CD4-positive, alpha-beta T cell (primary cell): ENCODE data around the gene GRIK1. TPM values are rescaled to one million over a fixed set of nuclear protein-coding genes. Genes with fewer than 3 reads are reported as not detected.

Source experiments
- ATAC-seq: fragments of 200-7000 bp; cut with Tn5 transposase; one replicate; pipeline ENCODE4 v1.10.0; 2022; ENCODE audit warnings: mild to moderate bottlenecking; ENCODE audit not compliant: poor library complexity
- CTCF ChIA-PET: fragments of 350-600 bp; sonication (Branson Sonifier 250); formaldehyde crosslinking; loops from one replicate; lab custom pipeline; 2021; ENCODE audit warnings: antibody characterized with exemption, inconsistent platforms; lab: Charles Lee
- POLR2A ChIA-PET: fragments of 350-600 bp; sonication (Branson Sonifier 250); formaldehyde crosslinking; loops from one replicate; lab custom pipeline; 2021; ENCODE audit warnings: antibody characterized with exemption, inconsistent platforms; lab: Charles Lee
- DNase-seq, 14 experiments: peaks; one replicate each; pipeline ENCODE4 v3.0.0-alpha.2; 2013 to 2020; ENCODE audit warnings: mixed read lengths in 2 of 14
- H3K27ac ChIP-seq, 2 donors: one replicate each; pipeline versions ENCODE4 v1.5.1 to v1.7.0; 2013; ENCODE audit warnings: low read length in 2 of 2, low read depth in 1 of 2, mild to moderate bottlenecking in 1 of 2
- H3K27me3 ChIP-seq, 2 experiments: 1 replicate in 1 of 2; 2 replicates in 1 of 2; pipeline versions ENCODE4 v1.6.1 to v1.7.0; 2013; ENCODE audit warnings: low read length in 2 of 2, control low read depth in 1 of 2, mild to moderate bottlenecking in 1 of 2, moderate library complexity in 1 of 2; ENCODE audit not compliant: insufficient read depth in 2 of 2, control insufficient read depth in 1 of 2
- H3K36me3 ChIP-seq: one replicate; pipeline ENCODE4 v1.6.1; 2013; ENCODE audit warnings: low read length, control low read depth; ENCODE audit not compliant: insufficient read depth
- H3K4me1 ChIP-seq: one replicate; pipeline ENCODE4 v1.6.1; 2013; ENCODE audit warnings: low read length, control low read depth; ENCODE audit not compliant: insufficient read depth
- H3K4me3 ChIP-seq: one replicate; pipeline ENCODE4 v1.5.1; 2013; ENCODE audit warnings: mild to moderate bottlenecking, low read length, moderate library complexity
- H3K9me3 ChIP-seq, 2 experiments: 1 replicate in 1 of 2; 2 replicates in 1 of 2; pipeline versions ENCODE4 v1.6.1 to v1.7.0; 2013; ENCODE audit warnings: low read length in 2 of 2, mild to moderate bottlenecking in 2 of 2, control low read depth in 1 of 2, moderate library complexity in 1 of 2; ENCODE audit not compliant: control insufficient read depth in 1 of 2, insufficient read depth in 1 of 2
- H3K27ac Mint-ChIP-seq: one replicate; pipeline ENCODE4 v1.8.0; 2020; ENCODE audit warnings: mixed read lengths
- H3K27me3 Mint-ChIP-seq: one replicate; pipeline ENCODE4 v1.8.0; 2021; ENCODE audit warnings: mixed read lengths
- H3K36me3 Mint-ChIP-seq: one replicate; pipeline ENCODE4 v1.8.0; 2021; ENCODE audit warnings: low read depth, mixed read lengths
- H3K4me1 Mint-ChIP-seq: one replicate; pipeline ENCODE4 v1.8.0; 2021; ENCODE audit warnings: low read depth, mixed read lengths
- H3K4me3 Mint-ChIP-seq: one replicate; pipeline ENCODE4 v1.8.0; 2020; ENCODE audit warnings: mild to moderate bottlenecking, mixed read lengths
- H3K9me3 Mint-ChIP-seq: one replicate; pipeline ENCODE4 v1.8.0; 2020; ENCODE audit warnings: mixed read lengths
- intact Hi-C, 2 experiments: fragments of 100-400 bp; cut with DNase I in 1 of 2; cut with micrococcal nuclease in 1 of 2; formaldehyde crosslinking; loops; one replicate each; pipeline versions ENCODE4 v1.15.1 to v1.9.0; 2023 to 2025; cut with DNase I, micrococcal nuclease
- total RNA-seq, 174 experiments: library from RNA in 2 of 174; stranded (reverse) in 2 of 174; gene quantifications; one replicate each; pipeline ENCODE4 v1.2.3 and lab custom pipeline; 2021 to 2026
- TF ChIP-seq, protein P1 (sequence below): fragments of 200-600 bp; IDR thresholded peaks from one replicate; pipeline ENCODE4 v1.8.0; 2022; ENCODE audit warnings: antibody characterized with exemption, mild to moderate bottlenecking

Gene GRIK1
- total RNA-seq, 2 experiments from 2014 or later, result not detected

DNA sequence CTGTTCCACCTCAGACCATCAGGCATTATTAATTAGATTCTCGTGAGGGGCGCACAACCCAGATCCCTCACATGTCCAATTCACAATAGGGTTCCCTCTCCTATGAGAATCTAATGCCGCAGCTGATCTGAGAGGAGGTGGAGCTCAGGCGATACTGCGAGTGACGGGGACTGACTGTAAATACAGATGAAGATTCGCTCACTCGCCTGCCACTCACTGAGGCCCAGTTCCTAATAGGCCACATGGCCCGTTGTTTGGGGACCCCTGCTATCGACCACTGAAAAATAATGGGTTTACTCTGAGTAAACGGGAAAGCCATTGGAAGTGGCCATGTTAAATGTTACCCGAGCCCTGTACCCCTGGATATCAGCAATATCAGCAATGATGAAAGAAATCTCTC, 65.9 kb downstream of the GRIK1 start:
- no peak overlapping the region for H3K27ac ChIP-seq
- ATAC-seq (no peak), DNase-seq (no peak)
- H3K4me3 ChIP-seq, result no peak overlapping the region
- ChIA-PET POLR2A (no interaction called here), CTCF (no interaction called here)
- Mint-ChIP-seq H3K27me3 (peaks cover 14% of the 10 kb centered on the region), H3K27ac (no peak overlapping the region), H3K4me1 (no peaks in the 10 kb centered on the region), H3K36me3 (no peaks in the 10 kb centered on the region), H3K4me3 (no peak overlapping the region), H3K9me3 (no peaks in the 10 kb centered on the region)
- TF ChIP-seq, protein P1, sequence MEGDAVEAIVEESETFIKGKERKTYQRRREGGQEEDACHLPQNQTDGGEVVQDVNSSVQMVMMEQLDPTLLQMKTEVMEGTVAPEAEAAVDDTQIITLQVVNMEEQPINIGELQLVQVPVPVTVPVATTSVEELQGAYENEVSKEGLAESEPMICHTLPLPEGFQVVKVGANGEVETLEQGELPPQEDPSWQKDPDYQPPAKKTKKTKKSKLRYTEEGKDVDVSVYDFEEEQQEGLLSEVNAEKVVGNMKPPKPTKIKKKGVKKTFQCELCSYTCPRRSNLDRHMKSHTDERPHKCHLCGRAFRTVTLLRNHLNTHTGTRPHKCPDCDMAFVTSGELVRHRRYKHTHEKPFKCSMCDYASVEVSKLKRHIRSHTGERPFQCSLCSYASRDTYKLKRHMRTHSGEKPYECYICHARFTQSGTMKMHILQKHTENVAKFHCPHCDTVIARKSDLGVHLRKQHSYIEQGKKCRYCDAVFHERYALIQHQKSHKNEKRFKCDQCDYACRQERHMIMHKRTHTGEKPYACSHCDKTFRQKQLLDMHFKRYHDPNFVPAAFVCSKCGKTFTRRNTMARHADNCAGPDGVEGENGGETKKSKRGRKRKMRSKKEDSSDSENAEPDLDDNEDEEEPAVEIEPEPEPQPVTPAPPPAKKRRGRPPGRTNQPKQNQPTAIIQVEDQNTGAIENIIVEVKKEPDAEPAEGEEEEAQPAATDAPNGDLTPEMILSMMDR, result no peak
- no peaks in the 10 kb centered on the region for H3K27me3 ChIP-seq
- H3K36me3 ChIP-seq, result no peaks in the 10 kb centered on the region
- H3K4me1 ChIP-seq, result no peaks in the 10 kb centered on the region
- intact Hi-C loops, result no loop called here
- H3K9me3 ChIP-seq, result no peaks in the 10 kb centered on the region

DNA sequence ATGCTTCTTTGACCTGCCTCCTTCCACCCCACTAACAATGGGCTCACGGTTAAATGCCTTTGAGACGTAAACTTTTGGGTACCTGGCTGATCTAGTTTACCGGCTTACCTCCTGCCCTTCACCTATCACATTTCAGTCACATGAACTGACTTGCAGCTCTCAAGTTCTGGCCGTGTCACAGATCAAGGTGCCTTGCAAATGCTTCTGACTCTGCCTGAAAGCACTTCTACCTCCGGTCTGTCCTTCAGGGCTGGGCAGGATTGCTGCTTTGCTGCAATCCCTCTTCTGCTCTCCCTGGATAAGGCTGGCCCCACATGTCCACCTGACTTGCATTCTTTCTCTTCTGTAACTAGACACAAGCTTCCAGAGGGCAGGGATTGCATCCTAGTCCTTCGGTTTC, 69.0 kb downstream of the GRIK1 start:
- H3K27me3 ChIP-seq, result no peaks in the 10 kb centered on the region
- no peak overlapping the region for H3K27ac ChIP-seq
- Mint-ChIP-seq H3K27me3 (peaks cover 16% of the 10 kb centered on the region), H3K4me3 (no peak overlapping the region), H3K4me1 (no peaks in the 10 kb centered on the region), H3K9me3 (no peaks in the 10 kb centered on the region), H3K36me3 (no peaks in the 10 kb centered on the region), H3K27ac (no peak overlapping the region)
- ATAC-seq (no peak), DNase-seq (no peak)
- POLR2A ChIA-PET, result no interaction called here
- CTCF ChIA-PET, result no interaction called here
- H3K36me3 ChIP-seq, result no peaks in the 10 kb centered on the region
- intact Hi-C loops, result no loop called here
- TF ChIP-seq, protein P1, result no peak
- H3K9me3 ChIP-seq, result no peaks in the 10 kb centered on the region
- H3K4me3 ChIP-seq, result no peak overlapping the region
- H3K4me1 ChIP-seq, result no peaks in the 10 kb centered on the region

DNA sequence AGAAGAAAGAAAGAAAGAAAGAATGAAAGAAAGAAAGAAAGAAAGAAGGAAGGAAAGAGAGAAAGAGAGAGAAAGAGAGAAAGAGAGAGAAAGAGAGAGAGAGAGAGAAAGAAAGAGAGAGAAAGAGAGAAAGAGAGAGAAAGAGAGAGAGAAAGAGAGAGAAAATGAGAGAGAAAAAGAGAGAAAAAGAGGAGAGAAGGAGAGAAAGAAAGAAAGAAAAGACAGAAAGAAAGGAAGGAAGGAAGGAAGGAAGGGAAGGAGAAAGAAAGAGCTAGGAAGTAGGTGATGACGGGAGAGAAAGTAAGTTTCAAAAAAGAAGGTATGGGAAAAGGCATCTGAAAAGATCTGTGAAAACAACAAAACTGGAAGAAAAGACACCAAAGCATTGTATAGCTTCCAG, 72.0 kb downstream of the GRIK1 start:
- H3K27me3 ChIP-seq, result no peaks in the 10 kb centered on the region
- no peaks in the 10 kb centered on the region for H3K9me3 ChIP-seq
- H3K36me3 ChIP-seq, result no peaks in the 10 kb centered on the region
- no peak overlapping the region for H3K4me3 ChIP-seq
- ChIA-PET POLR2A (no interaction called here), CTCF (interaction anchor here (1.5 kb wide), 1 partner anchor 18 kb away, joined by 3 read pairs; no protein-coding TSS in a partner anchor)
- no peaks in the 10 kb centered on the region for H3K4me1 ChIP-seq
- TF ChIP-seq, protein P1, result no peak
- intact Hi-C loops, result no loop called here
- Mint-ChIP-seq H3K27ac (no peak overlapping the region), H3K4me1 (no peaks in the 10 kb centered on the region), H3K36me3 (no peaks in the 10 kb centered on the region), H3K9me3 (no peaks in the 10 kb centered on the region), H3K4me3 (no peak overlapping the region), H3K27me3 (peaks cover 26% of the 10 kb centered on the region)
- ATAC-seq (no peak), DNase-seq (no peak)
- no peak overlapping the region for H3K27ac ChIP-seq
